Loucy (cell line): Measurements from ENCODE around the gene ATAD3A.

Experiments used
- H2AFZ ChIP-seq: fragments of 200-600 bp; sonication (generic); 2 replicates; pipeline ENCODE4 v1.6.0; 2016; ENCODE audit warnings: antibody characterized with exemption, mild to moderate bottlenecking, low read length, moderate library complexity
- H3F3A ChIP-seq: fragments of 200-600 bp; 2 replicates; pipeline ENCODE4 v1.6.0; 2016; ENCODE audit warnings: antibody characterized with exemption, low read depth, mild to moderate bottlenecking
- H3K27me3 ChIP-seq: fragments of 200-600 bp; sonication (generic); 2 replicates; pipeline ENCODE4 v1.6.1; 2014; ENCODE audit warnings: low read length, mild to moderate bottlenecking; ENCODE audit not compliant: insufficient read depth, poor library complexity, severe bottlenecking
- H3K36me3 ChIP-seq: fragments of 200-600 bp; sonication (generic); 2 replicates; pipeline ENCODE4 v1.6.1; 2016; ENCODE audit warnings: low read length; ENCODE audit not compliant: insufficient read depth
- H3K4me1 ChIP-seq: fragments of 200-600 bp; sonication (generic); 2 replicates; pipeline ENCODE4 v1.5.1; 2014; ENCODE audit warnings: low read length, mild to moderate bottlenecking; ENCODE audit not compliant: insufficient read depth, poor library complexity, severe bottlenecking
- H3K4me2 ChIP-seq: fragments of 200-600 bp; sonication (generic); 2 replicates; pipeline ENCODE4 v1.6.0; 2014; ENCODE audit warnings: antibody characterized with exemption, low read length, low read depth, mild to moderate bottlenecking; ENCODE audit not compliant: poor library complexity, severe bottlenecking
- H3K4me3 ChIP-seq: fragments of 200-600 bp; sonication (generic); 2 replicates; pipeline ENCODE4 v1.5.1; 2014; ENCODE audit warnings: low read length, mild to moderate bottlenecking, mixed read lengths; ENCODE audit not compliant: poor library complexity, severe bottlenecking
- H3K79me2 ChIP-seq: fragments of 200-600 bp; sonication (generic); 2 replicates; pipeline ENCODE4 v1.6.1; 2014; ENCODE audit warnings: low read length; ENCODE audit not compliant: insufficient read depth
- H3K9ac ChIP-seq: fragments of 200-600 bp; sonication (generic); 2 replicates; pipeline ENCODE4 v1.6.0; 2014; ENCODE audit warnings: mild to moderate bottlenecking, low read depth, low read length, moderate library complexity; ENCODE audit not compliant: poor library complexity, severe bottlenecking
- H3K9me2 ChIP-seq: fragments of 200-600 bp; sonication (generic); replicated peaks from 2 replicates; pipeline ENCODE4 v1.6.1; 2016; ENCODE audit warnings: low read depth, low read length, mixed read lengths
- H3K9me3 ChIP-seq: fragments of 200-600 bp; sonication (generic); 2 replicates; pipeline ENCODE4 v1.6.1; 2014; ENCODE audit warnings: mild to moderate bottlenecking, antibody characterized with exemption, low read length, low read depth; ENCODE audit not compliant: insufficient read depth
- H4K20me1 ChIP-seq: fragments of 200-600 bp; sonication (generic); 2 replicates; pipeline ENCODE4 v1.6.0; 2014; ENCODE audit warnings: antibody characterized with exemption, low read length, mild to moderate bottlenecking; ENCODE audit not compliant: insufficient read depth, poor library complexity, severe bottlenecking
- EZH2phosphoT487 ChIP-seq: fragments of 200-600 bp; IDR thresholded peaks from 2 replicates; pipeline ENCODE4 v1.6.1; 2018; ENCODE audit warnings: antibody characterized with exemption, mild to moderate bottlenecking, moderate library complexity, borderline replicate concordance
- TF ChIP-seq, protein P1 (sequence below): fragments of 200-600 bp; sonication (generic); conservative IDR thresholded peaks from 2 replicates; pipeline ENCODE4 v1.5.1; 2014; ENCODE audit warnings: mild to moderate bottlenecking, antibody characterized with exemption, low read length

ATAD3A gene

DNA sequence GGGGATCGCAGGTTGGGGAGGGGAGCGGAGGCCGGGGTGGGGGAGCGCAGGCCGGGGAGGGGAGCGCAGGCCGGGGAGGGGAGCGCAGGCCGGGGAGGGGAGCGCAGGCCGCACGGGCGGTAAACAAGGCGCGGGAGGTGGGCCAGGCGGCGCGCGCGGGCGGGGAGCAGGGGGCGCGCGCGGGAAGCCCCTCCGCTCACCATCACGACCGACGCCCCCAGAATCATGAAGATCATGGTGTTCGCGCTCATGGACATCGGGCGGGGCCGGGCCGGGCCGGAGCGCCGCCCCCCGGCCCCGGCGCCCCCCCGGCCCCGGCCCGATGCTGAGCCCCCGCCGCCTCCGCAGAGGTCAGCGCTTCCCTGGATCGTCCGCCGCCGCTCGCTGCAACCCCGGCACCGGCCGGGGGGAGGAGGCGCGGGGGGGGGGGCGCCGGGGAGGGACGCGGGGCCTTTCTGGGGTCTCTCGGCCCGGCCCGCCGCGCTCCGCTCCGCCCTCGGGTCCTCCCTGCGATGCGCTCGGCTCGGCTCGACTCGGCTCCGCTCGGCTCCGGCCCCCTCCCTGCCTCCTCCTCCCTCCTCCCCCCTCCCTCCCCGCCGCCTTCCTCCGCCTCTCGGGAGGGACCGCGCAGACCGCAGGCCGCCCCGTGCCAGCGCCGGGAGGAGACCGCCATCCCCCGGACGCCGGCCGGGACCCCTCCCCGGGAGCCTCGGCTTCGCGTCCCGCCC is 28.3 kb downstream of the ATAD3A start, which contains the start of gene TMEM240:
Gene TMEM240, minus strand, starts transcription at position 535 of the 728 bp plus-strand sequence. Its CDS starts 278 bp downstream, at position 257.
- TF ChIP-seq, protein P1, sequence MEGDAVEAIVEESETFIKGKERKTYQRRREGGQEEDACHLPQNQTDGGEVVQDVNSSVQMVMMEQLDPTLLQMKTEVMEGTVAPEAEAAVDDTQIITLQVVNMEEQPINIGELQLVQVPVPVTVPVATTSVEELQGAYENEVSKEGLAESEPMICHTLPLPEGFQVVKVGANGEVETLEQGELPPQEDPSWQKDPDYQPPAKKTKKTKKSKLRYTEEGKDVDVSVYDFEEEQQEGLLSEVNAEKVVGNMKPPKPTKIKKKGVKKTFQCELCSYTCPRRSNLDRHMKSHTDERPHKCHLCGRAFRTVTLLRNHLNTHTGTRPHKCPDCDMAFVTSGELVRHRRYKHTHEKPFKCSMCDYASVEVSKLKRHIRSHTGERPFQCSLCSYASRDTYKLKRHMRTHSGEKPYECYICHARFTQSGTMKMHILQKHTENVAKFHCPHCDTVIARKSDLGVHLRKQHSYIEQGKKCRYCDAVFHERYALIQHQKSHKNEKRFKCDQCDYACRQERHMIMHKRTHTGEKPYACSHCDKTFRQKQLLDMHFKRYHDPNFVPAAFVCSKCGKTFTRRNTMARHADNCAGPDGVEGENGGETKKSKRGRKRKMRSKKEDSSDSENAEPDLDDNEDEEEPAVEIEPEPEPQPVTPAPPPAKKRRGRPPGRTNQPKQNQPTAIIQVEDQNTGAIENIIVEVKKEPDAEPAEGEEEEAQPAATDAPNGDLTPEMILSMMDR = no peak
- TF ChIP-seq EZH2phosphoT487 = no peak
- H3K9ac ChIP-seq = no peak within 1 kb of the TSS
- H3K4me1 ChIP-seq = no peaks in the 10 kb centered on the region
- no peaks in the 10 kb centered on the region for H3K36me3 ChIP-seq
- no peaks in the 10 kb centered on the region for H3K9me3 ChIP-seq
- no peaks in the 10 kb centered on the region for H3F3A ChIP-seq
- no peak within 1 kb of the TSS for H3K4me2 ChIP-seq
- H3K27me3 ChIP-seq = no peaks in the 10 kb centered on the region
- H2AFZ ChIP-seq = no peak within 1 kb of the TSS
- no peaks in the 10 kb centered on the region for H4K20me1 ChIP-seq
- H3K9me2 ChIP-seq = no peaks in the 10 kb centered on the region
- H3K79me2 ChIP-seq = no peaks in the 10 kb centered on the region
- no peak within 1 kb of the TSS for H3K4me3 ChIP-seq

DNA sequence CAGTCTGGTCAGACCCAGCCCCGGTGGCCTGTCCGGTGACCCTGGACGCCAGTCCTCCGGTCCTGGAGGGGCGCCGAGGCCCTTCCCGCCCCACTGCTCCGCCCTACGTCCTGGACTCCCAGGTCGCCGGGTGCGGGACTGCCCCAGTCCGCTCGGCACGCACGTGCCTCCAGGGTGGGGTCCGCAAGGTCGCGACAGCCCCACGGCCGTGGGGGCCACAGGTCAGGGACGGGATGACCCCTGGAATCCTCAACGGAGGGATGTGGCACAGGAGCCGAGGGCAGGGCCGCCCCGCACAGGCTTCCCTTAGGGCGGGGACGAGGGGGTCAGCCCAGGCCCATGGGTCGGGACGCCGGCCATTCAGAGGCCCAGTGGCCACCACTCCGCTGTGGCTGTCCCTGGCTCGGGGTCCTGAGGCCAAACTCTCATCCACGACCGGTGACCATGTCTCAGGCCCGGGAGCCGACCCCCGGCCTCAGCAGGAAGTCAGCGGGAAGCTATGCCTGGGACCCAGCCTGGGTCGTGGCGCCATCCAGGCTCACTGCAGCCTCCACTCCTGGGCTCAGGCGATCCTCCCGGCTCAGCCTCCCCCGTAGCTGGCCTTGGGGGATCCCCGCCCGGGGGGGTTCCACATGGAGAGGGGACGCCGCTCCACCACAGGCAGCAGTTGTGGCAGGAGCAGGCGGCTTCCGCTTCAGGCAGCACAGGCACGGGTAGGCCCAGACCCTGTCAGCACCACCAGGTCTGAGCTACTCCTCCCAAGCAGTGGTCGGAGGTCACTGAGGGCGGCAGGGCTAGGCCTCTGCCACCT is 29.1 kb downstream of the ATAD3A start:
- Histone ChIP-seq H2AFZ (no peak overlapping the region), H3K4me2 (no peak overlapping the region), H3K79me2 (no peaks in the 10 kb centered on the region), H3K9ac (no peak overlapping the region), H3K36me3 (no peaks in the 10 kb centered on the region), H3K9me2 (no peaks in the 10 kb centered on the region), H3K4me1 (no peaks in the 10 kb centered on the region), H3F3A (no peaks in the 10 kb centered on the region), H4K20me1 (no peaks in the 10 kb centered on the region), H3K4me3 (no peak overlapping the region), H3K27me3 (no peaks in the 10 kb centered on the region), H3K9me3 (no peaks in the 10 kb centered on the region)
- TF ChIP-seq, protein P1 = no peak
- no peak for TF ChIP-seq EZH2phosphoT487

DNA sequence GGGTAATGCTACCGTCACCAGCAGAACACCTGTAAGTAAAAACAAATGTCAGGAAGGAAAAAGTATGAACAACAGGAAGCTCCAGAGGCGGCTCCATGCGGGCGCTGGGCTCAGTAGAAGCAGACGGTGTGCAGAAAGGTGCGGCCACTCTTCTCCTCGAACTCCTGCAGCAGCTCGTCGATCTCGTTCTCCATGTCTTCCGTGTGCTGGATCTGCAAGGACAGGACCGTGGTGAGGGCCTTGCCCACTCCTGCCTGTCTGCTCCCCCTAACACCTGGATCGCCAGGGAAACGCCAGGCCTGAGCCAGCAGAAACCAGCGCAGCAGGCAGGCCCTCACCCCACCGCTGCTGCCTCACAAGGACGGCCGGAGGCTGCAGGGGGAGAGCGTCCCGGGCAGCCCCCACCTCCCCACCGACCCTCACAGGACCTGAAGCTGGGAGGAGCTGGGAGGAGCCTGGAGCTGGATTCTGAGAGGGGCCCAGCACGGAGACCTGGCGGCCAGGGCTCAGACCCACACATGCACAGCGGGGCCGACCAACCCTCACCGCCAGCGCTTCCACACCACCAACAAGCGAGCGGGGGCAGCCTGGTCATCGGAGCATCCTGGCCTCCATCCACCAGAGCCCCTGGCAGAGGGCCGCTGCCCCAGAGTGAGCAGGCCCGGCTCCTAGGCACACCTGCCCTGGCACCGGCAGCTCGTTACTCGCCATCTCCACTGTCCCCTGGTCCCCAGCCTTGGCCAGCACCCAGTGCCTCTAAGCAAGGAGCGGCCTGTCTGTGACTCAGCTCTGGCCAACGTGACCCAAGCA is 30.2 kb downstream of the ATAD3A start:
- TF ChIP-seq, protein P1 = no peak
- no peak for TF ChIP-seq EZH2phosphoT487
- no peak overlapping the region for H2AFZ ChIP-seq
- no peak overlapping the region for H3K9ac ChIP-seq
- no peaks in the 10 kb centered on the region for H4K20me1 ChIP-seq
- no peaks in the 10 kb centered on the region for H3K27me3 ChIP-seq
- H3K4me2 ChIP-seq = no peak overlapping the region
- H3K36me3 ChIP-seq = no peaks in the 10 kb centered on the region
- no peaks in the 10 kb centered on the region for H3F3A ChIP-seq
- no peaks in the 10 kb centered on the region for H3K4me1 ChIP-seq
- no peaks in the 10 kb centered on the region for H3K79me2 ChIP-seq
- no peaks in the 10 kb centered on the region for H3K9me3 ChIP-seq
- H3K4me3 ChIP-seq = no peak overlapping the region
- no peaks in the 10 kb centered on the region for H3K9me2 ChIP-seq
